A549 (cell line): Measurements from ENCODE around the gene KRT6B. TPM values are rescaled to one million over a fixed set of nuclear protein-coding genes. Genes with fewer than 3 reads are reported as not detected.
A peak's percentile ranks its signal among the peaks of the same experiment; 100 is the strongest.

Experiments
- ATAC-seq, 2 experiments: fragments of 200-7000 bp in 1 of 2; fragments of >200 bp in 1 of 2; cut with Nextera tagmentation in 1 of 2; cut with Tn5 transposase in 1 of 2; 3 replicates each; pipeline versions ENCODE4 v1.8.0 to v1.9.1; 2018 to 2020; ENCODE audit warnings: mild to moderate bottlenecking in 1 of 2, moderate library complexity in 1 of 2
- CTCF ChIA-PET: fragments of 300-600 bp; sonication (Branson Sonifier 250); formaldehyde crosslinking; extraction: SDS; loops from one replicate; lab custom pipeline; 2021; ENCODE audit warnings: antibody characterized with exemption, inconsistent platforms; lab: Yijun Ruan, JAX
- POLR2A ChIA-PET: fragments of 350-600 bp; formaldehyde crosslinking; extraction: SDS; loops from one replicate; lab custom pipeline; 2021; ENCODE audit warnings: antibody characterized with exemption, inconsistent platforms; lab: Yijun Ruan, JAX
- DNase-seq, 2 experiments: peaks; one replicate each; pipeline versions ENCODE4 v3.0.0 to v3.0.0-alpha.2; 2011 to 2016; ENCODE audit warnings: low read depth in 1 of 2, low spot score in 1 of 2
- FAIRE-seq: peaks from 2 replicates; lab custom pipeline; 2011; peaks lifted over from hg19 to GRCh38; lab: Jason Lieb, UNC
- H3K27ac ChIP-seq, 2 experiments: fragments of >200 bp; sonication (Bioruptor Twin); formaldehyde crosslinking; 3 replicates each; pipeline ENCODE4 v1.5.1; 2016 to 2017
- H3K4me1 ChIP-seq: fragments of >200 bp; sonication (Bioruptor Twin); formaldehyde crosslinking; 3 replicates; pipeline ENCODE4 v1.6.1; 2016
- H3K4me2 ChIP-seq: fragments of >200 bp; sonication (Bioruptor Twin); formaldehyde crosslinking; 3 replicates; pipeline ENCODE4 v1.6.1; 2016
- H3K4me3 ChIP-seq: fragments of >200 bp; sonication (Bioruptor Twin); formaldehyde crosslinking; 3 replicates; pipeline ENCODE4 v1.5.1; 2016
- H3K9me3 ChIP-seq: fragments of >200 bp; sonication (Bioruptor Twin); formaldehyde crosslinking; 3 replicates; pipeline ENCODE4 v1.6.1; 2016
- BHLHE40 ChIP-seq: IDR thresholded peaks from 2 replicates; pipeline ENCODE4 v1.6.1; 2012; ENCODE audit warnings: low read depth, low read length, inconsistent platforms
- CBX2 ChIP-seq: fragments of 200-600 bp; sonication (generic); IDR thresholded peaks from 2 replicates; pipeline ENCODE4 v1.6.1; 2016; ENCODE audit warnings: low read depth, mild to moderate bottlenecking, borderline replicate concordance
- CBX8 ChIP-seq: fragments of 200-600 bp; sonication (generic); IDR thresholded peaks from 2 replicates; pipeline ENCODE4 v1.6.1; 2016
- CEBPB ChIP-seq, 2 experiments: fragments of >200 bp in 1 of 2; sonication (Bioruptor Twin) in 1 of 2; formaldehyde crosslinking in 1 of 2; IDR thresholded peaks; 2 replicates each; pipeline ENCODE4 v1.6.1; 2012 to 2016
- ELK1 ChIP-seq: fragments of 150-350 bp; IDR thresholded peaks from 2 replicates; pipeline ENCODE4 v1.6.1; 2014; ENCODE audit warnings: low read depth, mild to moderate bottlenecking, low read length
- EP300 ChIP-seq, 2 experiments: fragments of >200 bp; sonication (Bioruptor Twin); formaldehyde crosslinking; IDR thresholded peaks; 2 replicates in 1 of 2; 3 replicates in 1 of 2; pipeline ENCODE4 v1.6.1; 2016 to 2017
- ESRRA ChIP-seq: fragments of 150-350 bp; IDR thresholded peaks from 2 replicates; pipeline ENCODE4 v1.6.1; 2014; ENCODE audit warnings: mild to moderate bottlenecking, low read length, borderline replicate concordance
- FOSB ChIP-seq: fragments of 250-450 bp; sonication (Bioruptor Pico); IDR thresholded peaks from 2 replicates; pipeline ENCODE4 v1.5.0; 2020; ENCODE audit warnings: mild to moderate bottlenecking, moderate library complexity
- FOSL2 ChIP-seq, 2 experiments: fragments of 450-650 bp in 1 of 2; fragments of >200 bp in 1 of 2; sonication (Bioruptor Twin) in 1 of 2; formaldehyde crosslinking; IDR thresholded peaks; 2 replicates each; pipeline versions ENCODE4 v1.5.0 to v1.6.1; 2016 to 2020; ENCODE audit warnings: mild to moderate bottlenecking in 1 of 2, moderate library complexity in 1 of 2
- HOXA7 ChIP-seq: fragments of 250-450 bp; sonication (Bioruptor Pico); IDR thresholded peaks from 2 replicates; pipeline ENCODE4 v1.5.0; 2020; ENCODE audit warnings: mild to moderate bottlenecking, moderate library complexity
- JUN ChIP-seq, 2 experiments: fragments of >200 bp; sonication (Bioruptor Twin); formaldehyde crosslinking; IDR thresholded peaks; 2 replicates in 1 of 2; 3 replicates in 1 of 2; pipeline ENCODE4 v1.6.1; 2016 to 2017
- JUNB ChIP-seq: fragments of >200 bp; sonication (Bioruptor Twin); formaldehyde crosslinking; IDR thresholded peaks from 2 replicates; pipeline ENCODE4 v1.6.1; 2016
- NR3C1 ChIP-seq: fragments of >200 bp; sonication (Bioruptor Twin); formaldehyde crosslinking; IDR thresholded peaks from 3 replicates; pipeline ENCODE4 v1.6.1; 2017
- RARB ChIP-seq: fragments of 250-450 bp; sonication (Bioruptor Pico); IDR thresholded peaks from 2 replicates; pipeline ENCODE4 v1.8.0; 2021; ENCODE audit warnings: mild to moderate bottlenecking, moderate library complexity
- RCOR1 ChIP-seq: fragments of 150-350 bp; IDR thresholded peaks from 2 replicates; pipeline ENCODE4 v1.6.1; 2014; ENCODE audit warnings: antibody characterized with exemption, low read length, low read depth
- RNF2 ChIP-seq: fragments of 200-600 bp; sonication (generic); IDR thresholded peaks from 2 replicates; pipeline ENCODE4 v1.6.1; 2016; ENCODE audit warnings: low read depth, mild to moderate bottlenecking, antibody characterized with exemption, moderate library complexity, borderline replicate concordance
- TP53 ChIP-seq: fragments of 250-450 bp; sonication (Bioruptor Pico); IDR thresholded peaks from 2 replicates; pipeline ENCODE4 v1.5.0; 2021; ENCODE audit warnings: mild to moderate bottlenecking, moderate library complexity
- ZFP36 ChIP-seq: fragments of 450-650 bp; IDR thresholded peaks from 2 replicates; pipeline ENCODE4 v1.6.1; 2014; ENCODE audit warnings: borderline replicate concordance; ENCODE audit not compliant: partially characterized antibody
- ZNF302 ChIP-seq: fragments of 250-450 bp; sonication (Bioruptor Pico); IDR thresholded peaks from 2 replicates; pipeline ENCODE4 v1.9.0; 2021; ENCODE audit warnings: inconsistent platforms, mild to moderate bottlenecking, moderate library complexity
- WGBS: methylation state at CpG from one replicate; pipeline ENCODE4 v1.1.6; 2017; ENCODE audit errors: missing lambda C conversion rate; 5-methylcytosine and 5-hydroxymethylcytosine counted together
- polyA plus RNA-seq, 4 experiments: library from polyadenylated mRNA; depleted of rRNA in 3 of 4; stranded (reverse); fragments of >200 nt; fragmentation: RNase III in 1 of 4; extraction: RNeasy Plus Mini Kit Qiagen cat#74134 plus additional on column Dnase treatment in 1 of 4; gene quantifications; 2 replicates in 3 of 4; 3 replicates in 1 of 4; pipeline ENCODE4 v1.2.3, GENCODE V29; 2011 to 2017
- TF ChIP-seq, protein P1 (sequence below): IDR thresholded peaks from 2 replicates; pipeline ENCODE4 v1.6.1; 2012
- TF ChIP-seq, protein P2 (sequence below): fragments of >200 bp; sonication (Bioruptor Twin); formaldehyde crosslinking; IDR thresholded peaks from 2 replicates; pipeline ENCODE4 v1.6.1; 2016

The KRT6B gene
- polyA plus RNA-seq, 2 of the 4 experiments (the other 2 are of a cell fraction), result not detected

GRCh38 chr12:52416795-52417194, 35.2 kb downstream of the KRT6B start:
- 57% methylated on average over 1 of the region's 1 CpG for WGBS
- ChIA-PET POLR2A (no interaction called here), CTCF (interaction anchor here (1.0 to 1.6 kb wide), 4 partner anchors 9 to 91 kb away, joined by 4 read pairs; no protein-coding TSS in a partner anchor)
- no peak overlapping the region for H3K4me3 ChIP-seq
- FAIRE-seq, result no peak
- ATAC-seq, result no peak
- peaks cover 29% of the 10 kb centered on the region for H3K4me1 ChIP-seq
- H3K27ac ChIP-seq, result no peak overlapping the region
- no peaks in the 10 kb centered on the region for H3K9me3 ChIP-seq
- DNase-seq, result no peak
- H3K4me2 ChIP-seq, result no peak overlapping the region
- TF ChIP-seq JUNB (no peak), ZFP36 (no peak)

- Histone ChIP-seq H3K4me1 (peaks cover 29% of the 10 kb centered on the region), H3K9me3 (no peaks in the 10 kb centered on the region), H3K4me3 (no peak overlapping the region), H3K27ac (peak overlapping the region in 1 of 2 experiments; percentile 17; a peak in 1 of 6 replicates), H3K4me2 (0 out of 3 replicates have a peak overlapping the region, but pooled peaks have one; percentile 8)
- POLR2A ChIA-PET, result no interaction called here
- TF ChIP-seq HOXA7 (CRISPR knock-in tag), result no peak
- TF ChIP-seq, protein P1, sequence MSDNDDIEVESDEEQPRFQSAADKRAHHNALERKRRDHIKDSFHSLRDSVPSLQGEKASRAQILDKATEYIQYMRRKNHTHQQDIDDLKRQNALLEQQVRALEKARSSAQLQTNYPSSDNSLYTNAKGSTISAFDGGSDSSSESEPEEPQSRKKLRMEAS, result no peak
- TF ChIP-seq BHLHE40, result no peak
- TF ChIP-seq JUN (IDR thresholded peaks at IDR 0.05), result no peak
- TF ChIP-seq EP300 (IDR thresholded peaks at IDR 0.05), result no peak
- TF ChIP-seq CEBPB (IDR thresholded peaks at IDR 0.05), result no peak
- DNase-seq (peak in 1 of 2 experiments; percentile 56), FAIRE-seq (no peak), ATAC-seq (0 out of 6 replicates have a peak, but pooled peaks of 1 of the 2 experiments have one; percentile 51)
- 64% methylated on average over 10 of the region's 10 CpGs for WGBS
- CTCF ChIA-PET, result interaction anchor here (1.0 to 1.6 kb wide), 6 partner anchors 10 to 92 kb away, joined by 3 to 6 read pairs (median 4); partner anchors contain the start of gene KRT75
Observed at GRCh38 chr12:52415870-52416750, 35.8 kb downstream of the KRT6B start.

- CTCF ChIA-PET, result interaction anchor here (1.4 to 3.1 kb wide), 4 partner anchors 19 to 275 kb away, joined by 3 to 12 read pairs (median 6); partner anchors contain the start of gene KRT75
- TF ChIP-seq FOSB (CRISPR knock-in tag) (no peak), ZNF302 (CRISPR knock-in tag) (no peak), CBX8 (no peak), CBX2 (no peak), TP53 (CRISPR knock-in tag) (no peak), RCOR1 (no peak), NR3C1 (no peak), ESRRA (no peak), CEBPB (IDR thresholded peaks at IDR 0.05) (no peak), RARB (CRISPR knock-in tag) (no peak), FOSL2 (IDR thresholded peaks at IDR 0.05) (no peak), FOSL2 (CRISPR knock-in tag; IDR thresholded peaks at IDR 0.05) (no peak), ELK1 (no peak), RNF2 (no peak)
- TF ChIP-seq, protein P2, sequence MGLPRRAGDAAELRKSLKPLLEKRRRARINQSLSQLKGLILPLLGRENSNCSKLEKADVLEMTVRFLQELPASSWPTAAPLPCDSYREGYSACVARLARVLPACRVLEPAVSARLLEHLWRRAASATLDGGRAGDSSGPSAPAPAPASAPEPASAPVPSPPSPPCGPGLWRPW, result no peak
- TF ChIP-seq, protein P1, result no peak
- ATAC-seq, result no peak
- FAIRE-seq, result no peak
- 85% methylated on average over 5 of the region's 5 CpGs for WGBS
- H3K4me1 ChIP-seq, result peaks cover 29% of the 10 kb centered on the region
- no peak overlapping the region for H3K4me3 ChIP-seq
- H3K4me2 ChIP-seq, result no peak overlapping the region
- POLR2A ChIA-PET, result no interaction called here
- no peaks in the 10 kb centered on the region for H3K9me3 ChIP-seq
- no peak for DNase-seq
- 0 out of 6 replicates have a peak overlapping the region, but pooled peaks of 1 of the 2 experiments have one; percentile 3 for H3K27ac ChIP-seq
Observed at GRCh38 chr12:52414936-52415335, 37.0 kb downstream of the KRT6B start.
